Retinal pigment epithelial cell (primary cell): ENCODE data around the gene SLC6A8.
"Not testable (repeated sequence)": the region's sequence is repeated elsewhere in the genome, so short reads cannot be mapped to it uniquely, and the experiment has no call there.

Experiments
- DNase-seq: peaks from one replicate; pipeline ENCODE4 v3.0.0-alpha.2; 2010; ENCODE audit warnings: low read depth
- H3K4me3 ChIP-seq: 2 replicates; pipeline ENCODE4 v1.5.1; 2011; ENCODE audit warnings: mild to moderate bottlenecking, low read length, control low read depth, moderate library complexity
- TF ChIP-seq, protein P1 (sequence below): conservative IDR thresholded peaks from 2 replicates; pipeline ENCODE4 v1.5.1; 2011; ENCODE audit warnings: low read depth, low read length, control low read depth, inconsistent platforms

The SLC6A8 gene

DNA sequence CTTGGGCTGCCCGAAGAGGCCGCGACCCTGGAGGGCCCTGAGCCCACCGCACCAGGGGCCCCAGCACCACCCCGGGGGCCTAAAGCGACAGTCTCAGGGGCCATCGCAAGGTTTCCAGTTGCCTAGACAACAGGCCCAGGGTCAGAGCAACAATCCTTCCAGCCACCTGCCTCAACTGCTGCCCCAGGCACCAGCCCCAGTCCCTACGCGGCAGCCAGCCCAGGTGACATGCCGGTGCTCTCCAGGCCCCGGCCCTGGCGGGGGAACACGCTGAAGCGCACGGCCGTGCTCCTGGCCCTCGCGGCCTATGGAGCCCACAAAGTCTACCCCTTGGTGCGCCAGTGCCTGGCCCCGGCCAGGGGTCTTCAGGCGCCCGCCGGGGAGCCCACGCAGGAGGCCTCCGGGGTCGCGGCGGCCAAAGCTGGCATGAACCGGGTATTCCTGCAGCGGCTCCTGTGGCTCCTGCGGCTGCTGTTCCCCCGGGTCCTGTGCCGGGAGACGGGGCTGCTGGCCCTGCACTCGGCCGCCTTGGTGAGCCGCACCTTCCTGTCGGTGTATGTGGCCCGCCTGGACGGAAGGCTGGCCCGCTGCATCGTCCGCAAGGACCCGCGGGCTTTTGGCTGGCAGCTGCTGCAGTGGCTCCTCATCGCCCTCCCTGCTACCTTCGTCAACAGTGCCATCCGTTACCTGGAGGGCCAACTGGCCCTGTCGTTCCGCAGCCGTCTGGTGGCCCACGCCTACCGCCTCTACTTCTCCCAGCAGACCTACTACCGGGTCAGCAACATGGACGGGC lies 37.5 kb downstream of the SLC6A8 start:
- peak overlapping the region; percentile 36 for H3K4me3 ChIP-seq
- TF ChIP-seq, protein P1, sequence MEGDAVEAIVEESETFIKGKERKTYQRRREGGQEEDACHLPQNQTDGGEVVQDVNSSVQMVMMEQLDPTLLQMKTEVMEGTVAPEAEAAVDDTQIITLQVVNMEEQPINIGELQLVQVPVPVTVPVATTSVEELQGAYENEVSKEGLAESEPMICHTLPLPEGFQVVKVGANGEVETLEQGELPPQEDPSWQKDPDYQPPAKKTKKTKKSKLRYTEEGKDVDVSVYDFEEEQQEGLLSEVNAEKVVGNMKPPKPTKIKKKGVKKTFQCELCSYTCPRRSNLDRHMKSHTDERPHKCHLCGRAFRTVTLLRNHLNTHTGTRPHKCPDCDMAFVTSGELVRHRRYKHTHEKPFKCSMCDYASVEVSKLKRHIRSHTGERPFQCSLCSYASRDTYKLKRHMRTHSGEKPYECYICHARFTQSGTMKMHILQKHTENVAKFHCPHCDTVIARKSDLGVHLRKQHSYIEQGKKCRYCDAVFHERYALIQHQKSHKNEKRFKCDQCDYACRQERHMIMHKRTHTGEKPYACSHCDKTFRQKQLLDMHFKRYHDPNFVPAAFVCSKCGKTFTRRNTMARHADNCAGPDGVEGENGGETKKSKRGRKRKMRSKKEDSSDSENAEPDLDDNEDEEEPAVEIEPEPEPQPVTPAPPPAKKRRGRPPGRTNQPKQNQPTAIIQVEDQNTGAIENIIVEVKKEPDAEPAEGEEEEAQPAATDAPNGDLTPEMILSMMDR = no peak
- no peak for DNase-seq

DNA sequence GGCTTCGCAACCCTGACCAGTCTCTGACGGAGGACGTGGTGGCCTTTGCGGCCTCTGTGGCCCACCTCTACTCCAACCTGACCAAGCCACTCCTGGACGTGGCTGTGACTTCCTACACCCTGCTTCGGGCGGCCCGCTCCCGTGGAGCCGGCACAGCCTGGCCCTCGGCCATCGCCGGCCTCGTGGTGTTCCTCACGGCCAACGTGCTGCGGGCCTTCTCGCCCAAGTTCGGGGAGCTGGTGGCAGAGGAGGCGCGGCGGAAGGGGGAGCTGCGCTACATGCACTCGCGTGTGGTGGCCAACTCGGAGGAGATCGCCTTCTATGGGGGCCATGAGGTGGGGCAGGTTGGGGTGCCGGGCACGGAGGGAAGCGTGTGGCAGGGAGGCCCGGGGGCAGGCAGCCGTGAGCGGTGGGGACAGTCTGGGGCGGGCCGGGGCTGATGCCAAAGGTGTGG lies 38.1 kb downstream of the SLC6A8 start:
- TF ChIP-seq, protein P1 = no peak
- no peak for DNase-seq
- H3K4me3 ChIP-seq = no peak overlapping the region

DNA sequence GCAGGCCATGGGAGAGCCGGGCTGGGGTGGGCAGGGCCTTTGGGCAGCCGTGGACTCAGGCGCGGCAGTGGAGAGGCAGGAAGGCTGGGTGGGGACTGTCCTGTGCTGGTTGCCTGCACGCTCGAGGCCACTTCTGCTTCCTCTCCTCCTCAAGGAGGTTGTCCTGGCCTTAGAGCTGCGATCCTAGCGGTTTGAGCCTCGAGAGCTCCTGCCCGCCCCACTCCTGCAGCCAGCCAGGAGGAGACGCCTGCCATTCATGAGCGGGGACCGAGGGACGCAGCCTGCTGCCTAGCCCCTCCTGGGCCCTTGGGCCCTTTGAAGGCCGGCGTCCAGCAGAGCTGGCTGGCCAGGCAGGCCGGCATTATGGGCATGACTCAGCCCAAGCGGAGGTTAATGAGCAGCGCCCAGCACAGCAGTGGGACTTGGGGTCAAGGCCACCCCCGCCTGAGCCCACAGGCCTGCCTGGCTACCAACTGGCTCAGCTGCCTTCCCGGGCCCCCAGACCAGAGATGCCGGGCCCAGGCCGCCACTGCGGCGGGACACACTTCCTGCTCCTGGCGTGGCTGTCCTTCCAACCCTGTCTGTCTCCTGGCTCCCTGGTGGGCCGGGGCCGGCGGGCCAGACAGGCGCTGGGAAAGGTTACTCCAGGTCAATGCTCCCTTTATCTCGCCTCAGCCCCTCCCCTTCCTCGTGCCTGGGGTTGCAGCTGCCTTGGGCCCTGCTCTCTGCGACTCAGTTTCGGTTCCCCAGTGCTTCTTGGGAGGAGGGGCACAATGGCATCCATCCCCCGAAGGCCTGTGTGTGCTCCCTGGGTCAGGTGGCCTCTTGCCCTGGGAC lies 38.8 kb downstream of the SLC6A8 start:
- TF ChIP-seq, protein P1 = no peak
- H3K4me3 ChIP-seq = no peak overlapping the region
- DNase-seq = no peak

GRCh38 chrX:153727123-153727931 lies 39.6 kb downstream of the SLC6A8 start:
- TF ChIP-seq, protein P1 = no peak
- H3K4me3 ChIP-seq = no peak overlapping the region
- DNase-seq = no peak

DNA sequence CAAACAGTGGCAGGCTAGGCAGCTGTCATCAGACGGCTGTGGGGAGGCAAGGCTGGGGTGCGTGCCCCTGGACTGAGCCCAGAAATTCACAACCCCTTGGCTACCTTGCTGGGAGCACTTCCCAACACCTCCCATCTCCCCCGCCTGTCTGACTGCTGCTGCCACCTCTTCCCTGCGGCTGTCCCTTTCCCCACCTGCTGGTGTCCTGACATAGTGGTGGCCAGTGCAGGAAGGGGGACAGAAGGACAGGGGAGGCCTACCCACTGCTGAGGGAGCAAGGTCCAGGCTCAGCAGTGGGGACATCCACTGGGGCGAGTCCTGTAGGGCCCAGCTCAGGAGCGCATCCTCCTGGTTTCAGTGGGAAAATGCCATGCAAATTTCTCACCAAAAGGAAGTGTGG lies 40.4 kb downstream of the SLC6A8 start:
- TF ChIP-seq, protein P1 = peak; percentile 2
- no peak overlapping the region for H3K4me3 ChIP-seq
- DNase-seq = no peak

GRCh38 chrX:153728951-153729631 lies 41.4 kb downstream of the SLC6A8 start:
- H3K4me3 ChIP-seq = no peak overlapping the region
- TF ChIP-seq, protein P1 = no peak

DNA sequence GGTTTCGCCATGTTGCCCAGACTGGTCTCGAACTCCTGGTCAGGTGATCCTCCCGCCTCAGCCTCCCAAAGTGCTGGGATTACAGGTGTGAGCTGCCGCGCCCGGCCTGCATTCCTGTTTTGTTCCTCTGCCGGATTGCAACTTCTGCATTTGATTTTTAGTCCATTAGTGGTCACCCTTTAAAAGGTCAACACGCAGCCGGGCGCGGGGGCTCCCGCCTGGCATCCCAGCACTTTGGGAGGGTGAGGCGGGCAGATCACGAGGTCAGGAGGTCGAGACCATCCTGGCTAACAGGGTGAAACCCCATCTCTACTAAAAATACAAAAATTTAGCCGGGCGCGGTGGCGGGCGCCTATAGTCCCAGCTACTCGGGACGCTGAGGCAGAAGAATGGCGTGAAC lies 42.4 kb downstream of the SLC6A8 start:
- not testable (repeated sequence) for H3K4me3 ChIP-seq, DNase-seq

More at GRCh38 chrX:153728951-153729631, 41.4 kb downstream of the SLC6A8 start:
- no peak for DNase-seq
